HepG2 (cell line): Measurements from ENCODE around the gene PANK2. TPM values are rescaled to one million over a fixed set of nuclear protein-coding genes. Genes with fewer than 3 reads are reported as not detected.

Experiments used
- HNF4G ChIP-seq, 2 experiments: sonication (generic) in 1 of 2; formaldehyde crosslinking in 1 of 2; IDR thresholded peaks; 2 replicates each; pipeline versions ENCODE4 v1.4.0 to v1.6.1; 2011 to 2020; ENCODE audit warnings: borderline replicate concordance in 2 of 2, low read depth in 2 of 2, mild to moderate bottlenecking in 2 of 2, low read length in 1 of 2, missing genetic modification reagents in 1 of 2, moderate library complexity in 1 of 2
- IRF2 ChIP-seq: IDR thresholded peaks from 2 replicates; pipeline ENCODE4 v1.6.1; 2018; ENCODE audit warnings: missing genetic modification reagents, missing compliant biosample characterization
- NR2F1 ChIP-seq, 2 experiments: fragments of 450-650 bp in 1 of 2; formaldehyde crosslinking in 1 of 2; IDR thresholded peaks; 2 replicates each; pipeline versions ENCODE4 v1.5.0 to v1.6.1; 2016 to 2020; ENCODE audit warnings: mild to moderate bottlenecking in 1 of 2, missing compliant biosample characterization in 1 of 2, missing genetic modification reagents in 1 of 2, moderate library complexity in 1 of 2
- REST ChIP-seq, 2 experiments: IDR thresholded peaks; 2 replicates each; pipeline ENCODE4 v1.6.1; 2011 to 2012; ENCODE audit warnings: low read length in 2 of 2, borderline replicate concordance in 1 of 2, low read depth in 1 of 2, mild to moderate bottlenecking in 1 of 2, moderate library complexity in 1 of 2
- RFX3 ChIP-seq: IDR thresholded peaks from 2 replicates; pipeline ENCODE4 v1.6.1; 2016; ENCODE audit warnings: missing biosample characterization, missing genetic modification reagents
- STAT5B ChIP-seq: sonication (generic); formaldehyde crosslinking; IDR thresholded peaks from 2 replicates; pipeline ENCODE4 v1.4.0; 2020; ENCODE audit warnings: missing genetic modification reagents
- ZBTB10 ChIP-seq: sonication (generic); formaldehyde crosslinking; IDR thresholded peaks from 2 replicates; pipeline ENCODE4 v1.4.0; 2020; ENCODE audit warnings: missing genetic modification reagents, borderline replicate concordance
- ZIK1 ChIP-seq: sonication (generic); formaldehyde crosslinking; IDR thresholded peaks from 2 replicates; pipeline ENCODE4 v1.5.0; 2020; ENCODE audit warnings: mild to moderate bottlenecking, low read depth, missing genetic modification reagents, borderline replicate concordance
- ZNF20 ChIP-seq: sonication (generic); formaldehyde crosslinking; IDR thresholded peaks from 2 replicates; pipeline ENCODE4 v1.4.0; 2020; ENCODE audit warnings: mild to moderate bottlenecking, moderate library complexity, missing genetic modification reagents
- ZNF318 ChIP-seq: sonication (generic); formaldehyde crosslinking; IDR thresholded peaks from 2 replicates; pipeline ENCODE4 v1.4.0; 2020; ENCODE audit warnings: mild to moderate bottlenecking, missing genetic modification reagents
- ZNF670 ChIP-seq: sonication (generic); formaldehyde crosslinking; IDR thresholded peaks from 2 replicates; pipeline ENCODE4 v1.8.0; 2022; ENCODE audit warnings: mild to moderate bottlenecking, missing genetic modification reagents, borderline replicate concordance
- ZNF746 ChIP-seq: sonication (generic); formaldehyde crosslinking; IDR thresholded peaks from 2 replicates; pipeline ENCODE4 v1.8.0; 2022; ENCODE audit warnings: mild to moderate bottlenecking, missing genetic modification reagents
- polyA plus RNA-seq, 8 experiments: library from polyadenylated mRNA; depleted of rRNA in 3 of 8; stranded (reverse) in 7 of 8; unstranded in 1 of 8; fragments of >200 nt; fragmentation: Illumina TruSeq in 4 of 8; extraction: Trizol in 4 of 8; gene quantifications; 2 replicates each; pipeline versions ENCODE4 v1.2.1 to v1.2.3, GENCODE V29; 2011 to 2016; ENCODE audit warnings: low read depth in 4 of 8, missing spikeins in 1 of 8, mixed read lengths in 1 of 8; ENCODE audit not compliant: insufficient read depth in 1 of 8
- total RNA-seq, 5 experiments: library from RNA; depleted of rRNA; stranded (reverse); fragments of >200 nt; fragmentation: Illumina TruSeq; extraction: Trizol; gene quantifications; 2 replicates each; pipeline ENCODE4 v1.2.3, GENCODE V29; 2016; ENCODE audit warnings: low read depth in 1 of 5

PANK2 gene
- total and polyA plus RNA-seq, 2 of the 13 experiments (the other 11 are each of a cell fraction or from before 2014, with no cell fraction given) = 39.2 to 123 TPM

GRCh38 chr20:3890999-3891929 is 2.1 kb downstream of the PANK2 start (continued):
- TF ChIP-seq REST (IDR thresholded peaks at IDR 0.05; ENCODE audit: borderline replicate concordance in 1 of 2, low read depth in 1 of 2, low read length in 2 of 2) (no peak), ZIK1 (CRISPR knock-in tag) (no peak), NR2F1 (CRISPR knock-in tag; IDR thresholded peaks at IDR 0.05) (no peak), HNF4G (IDR thresholded peaks at IDR 0.05; ENCODE audit: borderline replicate concordance, low read depth, low read length) (no peak), HNF4G (CRISPR knock-in tag; IDR thresholded peaks at IDR 0.05; ENCODE audit: borderline replicate concordance, low read depth) (no peak), ZBTB10 (no peak), STAT5B (CRISPR knock-in tag) (no peak), ZNF670 (no peak), ZNF318 (no peak; the same call in 1 of the 2 replicates), RFX3 (CRISPR knock-in tag) (no peak), ZNF746 (CRISPR knock-in tag) (no peak), ZNF20 (no peak), IRF2 (CRISPR knock-in tag) (no peak)
